GM11168 (cell line): ENCODE results near the gene ASAP2.
"Not testable (repeated sequence)": the region's sequence is repeated elsewhere in the genome, so short reads cannot be mapped to it uniquely, and the experiment has no call there.

Experiments
- in situ Hi-C: fragments of 300-500 bp; cut with MboI; formaldehyde crosslinking; loops from one replicate; pipeline ENCODE4 v1.12.0; 2022; ENCODE audit warnings: low sequenced_read_pairs; ENCODE audit not compliant: unreplicated experiment

The ASAP2 gene

DNA sequence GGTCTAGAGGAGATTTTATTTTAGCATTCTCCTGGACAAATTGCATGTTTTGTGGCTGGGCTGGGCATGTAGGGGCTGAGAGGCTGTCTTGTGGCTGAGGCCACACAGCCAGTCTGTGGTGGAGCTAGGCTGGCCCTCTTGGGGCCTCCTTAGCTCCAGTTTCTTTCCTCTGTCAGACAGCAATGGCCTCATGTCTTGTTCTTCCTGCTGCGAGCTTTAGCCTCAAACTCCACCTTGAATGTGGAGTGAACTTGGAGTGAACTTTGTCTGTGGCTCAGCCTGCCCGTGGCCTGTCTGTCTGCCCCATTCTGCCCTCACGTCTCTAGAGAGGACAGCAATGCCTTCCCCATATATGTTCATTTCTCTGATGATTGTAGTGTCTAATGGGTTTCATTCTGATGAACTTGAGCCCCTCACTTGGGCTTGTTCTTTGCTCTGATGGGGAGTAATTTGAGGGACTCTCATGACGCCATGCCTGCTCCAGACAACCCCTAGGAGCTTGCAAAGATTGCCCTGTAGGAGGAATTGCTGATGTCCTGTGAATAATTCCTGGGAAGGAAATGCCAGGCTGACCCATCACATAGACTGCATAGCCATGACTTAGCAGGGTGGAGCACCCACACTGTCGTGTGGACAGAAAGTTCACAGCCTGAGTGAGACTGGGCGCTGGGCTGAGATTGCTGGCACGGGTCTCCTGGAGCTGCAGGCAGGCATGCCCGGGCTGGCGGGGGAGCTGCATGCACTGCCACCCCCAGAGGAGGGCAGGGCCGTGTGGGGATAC is 42.6 kb downstream of the ASAP2 start:
- in situ Hi-C loops, result no loop called here

DNA sequence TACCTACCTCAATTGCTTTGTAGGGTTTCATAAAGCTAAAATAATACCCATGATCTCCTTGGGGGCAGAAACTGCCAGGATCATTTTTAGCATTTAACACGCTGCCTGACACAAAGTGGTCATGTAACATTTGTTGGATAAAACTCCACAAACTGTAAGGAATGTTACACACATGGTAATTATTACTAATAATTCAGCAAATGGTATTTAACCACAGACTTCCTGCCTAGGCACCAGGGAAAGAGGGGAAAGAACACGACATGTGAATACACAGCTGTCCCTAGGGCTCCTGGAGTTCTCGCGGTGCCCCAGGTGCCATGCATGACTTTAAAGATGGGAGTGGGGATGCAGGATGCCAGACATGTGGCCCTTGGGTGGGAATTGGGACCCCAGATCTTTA is 43.5 kb downstream of the ASAP2 start:
- in situ Hi-C loops, result no loop called here

- in situ Hi-C loops, result no loop called here
These were observed 44.0 kb downstream of the ASAP2 start for GRCh38 chr2:9250498-9251153.

DNA sequence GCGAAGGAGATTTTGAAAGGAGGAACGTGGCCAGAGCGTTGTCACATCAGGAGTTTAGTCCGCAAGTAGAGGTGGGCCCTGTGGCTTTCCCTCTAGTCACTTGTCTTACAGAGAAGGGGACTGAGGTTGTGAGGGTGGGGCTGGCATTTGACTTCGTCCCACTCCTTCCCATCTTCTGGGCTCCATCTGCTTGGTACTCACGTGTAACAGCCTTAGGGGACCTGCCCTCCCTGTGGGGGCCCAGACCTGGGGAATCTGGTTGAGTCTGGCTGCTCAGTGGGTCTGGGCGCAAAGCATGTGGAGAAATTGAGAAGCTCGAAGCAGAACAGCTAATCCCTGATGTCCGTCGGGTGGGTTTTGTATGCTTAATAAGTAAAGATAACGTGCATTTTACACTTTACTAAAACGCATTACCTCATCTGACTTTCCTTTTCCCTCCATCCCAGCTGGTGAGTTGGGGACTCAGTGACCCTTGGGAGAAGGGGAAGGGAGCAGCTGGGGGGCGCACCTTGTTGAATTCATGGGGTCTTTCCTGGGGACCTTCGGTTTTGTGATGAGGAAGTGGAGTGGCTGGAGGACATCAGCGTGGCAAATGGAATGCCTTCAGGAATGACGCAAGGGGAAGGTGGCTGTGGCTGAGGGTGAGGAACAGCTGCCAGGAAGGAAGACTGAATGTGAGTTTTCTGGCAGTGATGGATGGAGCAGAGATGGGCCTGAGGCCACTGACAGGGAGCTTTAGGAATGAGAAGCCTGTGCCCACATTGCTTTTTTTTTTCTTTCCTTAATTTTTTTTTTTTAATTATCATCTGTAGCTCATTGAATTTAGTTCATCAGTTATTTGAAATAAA is 44.8 kb downstream of the ASAP2 start:
- in situ Hi-C loops, result no loop called here

GRCh38 chr2:9252002-9252357 is 45.4 kb downstream of the ASAP2 start:
- in situ Hi-C loops, result no loop called here

GRCh38 chr2:9255416-9255815 is 48.8 kb downstream of the ASAP2 start:
- in situ Hi-C loops, result no loop called here

GRCh38 chr2:9256147-9256546 is 49.5 kb downstream of the ASAP2 start:
- in situ Hi-C loops, result no loop called here

DNA sequence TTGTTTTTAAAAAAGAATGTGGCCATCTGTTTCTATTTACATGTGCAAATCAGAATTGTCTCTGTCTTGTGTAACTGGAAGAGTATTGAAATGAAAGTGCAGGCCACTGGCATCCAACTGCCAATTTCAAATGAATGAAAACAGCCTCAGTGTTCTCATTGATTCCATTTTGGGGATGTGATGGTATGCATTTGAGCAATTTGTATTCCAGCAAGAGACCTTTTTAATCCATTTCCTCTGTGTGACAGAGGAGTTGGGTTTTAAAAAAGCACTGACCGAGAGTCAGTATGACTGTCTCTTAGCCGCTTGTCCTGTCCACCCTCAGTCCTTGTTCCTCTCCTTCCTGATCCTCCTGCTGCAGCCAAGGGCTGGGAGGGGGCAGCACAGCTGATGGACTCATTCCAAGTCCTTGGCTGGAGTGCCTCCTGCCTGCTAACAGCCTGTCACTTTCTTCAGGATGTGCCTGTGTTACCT is 50.0 kb downstream of the ASAP2 start:
- in situ Hi-C loops, result no loop called here

- in situ Hi-C loops, result no loop called here
These were observed 51.9 kb downstream of the ASAP2 start for GRCh38 chr2:9258501-9258900.

DNA sequence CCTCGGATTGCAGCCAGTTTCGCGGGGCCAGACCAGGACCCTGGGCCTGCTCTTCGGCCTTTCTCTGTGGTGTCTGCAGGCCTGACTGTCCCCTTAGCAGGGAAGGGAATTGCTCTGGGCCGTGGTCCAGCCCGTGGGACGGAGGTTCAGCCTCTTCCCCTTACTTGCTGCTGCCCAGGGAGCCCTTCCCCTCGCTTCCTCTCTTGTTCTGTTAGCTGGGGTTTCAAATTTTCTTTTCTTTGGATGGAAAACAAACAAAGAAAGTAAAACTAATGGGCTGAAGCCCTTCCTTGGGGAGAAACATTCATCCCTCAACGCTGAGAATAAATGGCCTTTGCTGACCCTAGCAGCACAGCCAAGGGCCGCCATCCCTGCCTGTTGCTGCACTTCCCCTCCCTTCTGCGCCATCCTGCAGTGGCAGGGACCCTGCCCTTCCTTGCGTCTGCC is 52.4 kb downstream of the ASAP2 start:
- in situ Hi-C loops, result no loop called here

- in situ Hi-C loops, result no loop called here
These were observed 53.9 kb downstream of the ASAP2 start for GRCh38 chr2:9260464-9260918.

DNA sequence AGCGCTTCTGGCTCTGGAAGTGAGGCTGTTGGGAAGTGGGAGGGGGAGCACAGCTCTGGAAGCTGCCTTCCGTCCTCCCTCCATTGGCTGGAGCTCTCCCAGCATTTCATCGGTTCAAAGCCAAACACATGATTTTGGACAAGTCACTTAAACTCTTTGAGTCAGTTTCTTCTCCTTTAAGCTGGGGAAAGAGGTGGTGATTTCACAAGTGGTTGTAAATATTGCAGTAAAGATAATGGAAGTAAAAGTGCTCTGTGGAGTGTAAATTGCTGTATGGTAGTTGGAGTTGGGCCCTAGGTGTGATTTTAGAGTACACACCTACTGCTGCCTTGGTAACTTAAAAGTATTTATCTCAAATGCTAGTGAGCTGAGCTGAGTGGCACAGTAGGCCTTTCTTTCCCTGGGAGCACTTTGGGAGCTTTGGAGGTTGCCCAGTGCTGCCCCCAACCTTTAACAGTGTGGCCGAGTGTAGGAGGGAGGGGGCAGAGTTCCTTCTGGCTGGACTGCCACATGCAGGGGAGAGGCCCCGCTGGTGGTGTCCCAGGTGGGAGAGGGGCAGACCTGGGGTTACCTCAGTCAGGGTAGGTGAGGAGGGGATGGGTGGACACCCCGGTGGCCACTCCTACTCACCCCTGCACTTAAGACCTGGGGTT is 54.7 kb downstream of the ASAP2 start:
- in situ Hi-C loops, result no loop called here

GRCh38 chr2:9262671-9263171 is 56.1 kb downstream of the ASAP2 start:
- in situ Hi-C loops, result no loop called here

GRCh38 chr2:9263428-9263827 is 56.8 kb downstream of the ASAP2 start:
- in situ Hi-C loops, result no loop called here

DNA sequence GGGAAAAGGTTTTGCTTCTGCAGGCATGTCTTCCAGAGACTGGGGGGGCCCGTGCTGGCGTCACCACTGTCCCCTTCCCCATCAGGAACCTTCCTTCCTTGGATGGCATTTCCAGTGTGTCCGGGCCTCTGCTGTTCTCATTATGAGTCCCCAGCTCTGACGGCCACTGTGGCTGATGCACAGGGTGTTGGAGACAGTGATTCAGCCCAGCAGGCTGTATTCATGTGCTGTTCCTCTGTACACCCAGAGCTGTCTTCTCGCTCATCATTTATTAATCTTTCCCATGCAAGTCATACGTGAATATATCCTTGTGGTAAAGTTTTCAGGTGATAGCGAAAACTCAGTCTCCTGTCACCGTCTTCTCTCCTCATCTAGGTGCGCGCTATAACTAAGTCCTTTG is 57.7 kb downstream of the ASAP2 start:
- in situ Hi-C loops, result no loop called here

- in situ Hi-C loops, result no loop called here
These were observed 60.1 kb downstream of the ASAP2 start for GRCh38 chr2:9266711-9267110.

GRCh38 chr2:9267286-9267685 is 60.7 kb downstream of the ASAP2 start:
- in situ Hi-C loops, result not testable (repeated sequence)

DNA sequence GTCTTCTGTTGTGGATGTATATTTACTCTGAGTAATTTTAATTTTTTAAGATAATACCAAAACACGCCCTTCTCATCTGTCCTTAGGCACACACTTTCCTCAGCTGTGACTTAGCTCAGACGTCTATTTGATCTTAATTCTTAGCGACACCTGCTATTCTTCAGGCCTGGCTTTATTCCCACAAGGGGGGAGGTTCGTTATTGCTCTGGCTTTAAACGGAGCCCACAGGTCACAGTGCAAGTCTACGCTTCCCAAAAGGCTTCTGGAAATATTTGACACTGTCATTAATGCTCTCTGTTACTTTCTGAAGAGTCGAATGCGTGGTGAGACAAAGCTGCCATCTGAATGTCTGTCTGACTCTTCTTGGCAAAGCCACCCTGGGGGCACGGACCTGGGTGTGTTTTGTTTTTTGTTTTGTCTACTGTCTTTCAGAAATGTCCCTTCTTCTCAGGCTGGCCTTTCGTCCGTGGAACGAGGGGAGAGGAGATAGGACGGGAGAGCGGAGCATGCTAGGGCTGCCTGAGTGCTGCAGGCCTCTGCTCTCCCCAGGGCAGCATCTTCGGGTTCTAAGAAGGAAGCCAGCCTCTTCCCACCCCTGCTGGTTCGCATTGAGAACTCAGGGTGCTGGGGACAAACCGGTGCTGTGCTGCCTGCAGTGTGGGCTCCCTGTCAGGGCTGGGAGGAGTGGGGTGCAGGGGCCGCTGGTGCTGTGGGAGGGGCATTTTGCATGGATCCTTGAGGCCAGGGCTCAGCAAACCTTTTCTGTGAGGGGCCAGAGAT is 61.9 kb downstream of the ASAP2 start:
- in situ Hi-C loops, result no loop called here

DNA sequence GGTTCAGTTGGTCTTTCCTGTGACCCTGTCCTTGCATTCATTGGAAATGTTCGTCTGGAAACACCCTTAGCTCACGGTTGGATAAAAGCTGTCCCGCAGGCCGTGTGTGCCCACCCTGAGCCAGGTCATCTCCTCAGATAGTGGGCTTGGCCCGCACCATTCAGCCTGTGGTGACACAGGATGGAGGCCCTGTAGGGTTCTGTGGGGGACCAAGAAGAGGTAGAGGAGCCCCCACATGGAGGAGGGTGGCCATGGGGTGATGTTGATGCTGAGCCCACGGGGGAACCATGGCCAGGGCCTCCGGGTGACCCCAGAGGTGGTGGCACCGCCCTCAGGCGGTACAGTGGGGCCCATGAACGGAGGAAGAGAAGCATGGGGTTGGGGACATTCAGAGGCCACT is 62.7 kb downstream of the ASAP2 start:
- in situ Hi-C loops, result no loop called here
